CD4-positive, alpha-beta T cell treated with Interleukin-2 at 100 ng/mL for 4 hours (primary cell): ENCODE results near the gene CSH2.
A peak's percentile ranks its signal among the peaks of the same experiment; 100 is the strongest.
"Not testable (repeated sequence)": the region's sequence is repeated elsewhere in the genome, so short reads cannot be mapped to it uniquely, and the experiment has no call there.

ENCODE experiments used
- DNase-seq: peaks from one replicate; pipeline ENCODE4 v3.0.0-alpha.2; 2020; ENCODE audit warnings: low spot score

CSH2 gene

GRCh38 chr17:63854709-63855108 is 18.8 kb downstream of the CSH2 start:
- no peak for DNase-seq

DNA sequence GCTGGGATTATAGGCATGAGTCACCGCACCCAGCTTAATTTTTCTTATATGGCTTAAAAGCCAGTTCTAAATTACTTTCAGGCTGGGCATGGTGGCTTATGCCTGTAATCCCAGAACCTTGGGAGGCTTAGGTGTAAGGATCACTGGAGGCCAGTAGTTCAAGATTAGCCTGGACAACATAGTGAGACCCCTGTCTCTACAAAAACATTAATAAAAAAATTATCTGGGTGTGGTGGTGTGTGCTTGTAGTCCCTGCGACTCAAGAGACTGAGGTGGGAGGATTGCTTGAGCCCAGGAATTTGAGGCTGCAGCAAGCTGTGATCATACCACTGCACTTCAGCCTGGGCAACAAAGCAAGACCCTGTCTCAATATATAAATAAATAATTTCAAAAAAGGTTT is 20.2 kb downstream of the CSH2 start:
- DNase-seq = no peak

DNA sequence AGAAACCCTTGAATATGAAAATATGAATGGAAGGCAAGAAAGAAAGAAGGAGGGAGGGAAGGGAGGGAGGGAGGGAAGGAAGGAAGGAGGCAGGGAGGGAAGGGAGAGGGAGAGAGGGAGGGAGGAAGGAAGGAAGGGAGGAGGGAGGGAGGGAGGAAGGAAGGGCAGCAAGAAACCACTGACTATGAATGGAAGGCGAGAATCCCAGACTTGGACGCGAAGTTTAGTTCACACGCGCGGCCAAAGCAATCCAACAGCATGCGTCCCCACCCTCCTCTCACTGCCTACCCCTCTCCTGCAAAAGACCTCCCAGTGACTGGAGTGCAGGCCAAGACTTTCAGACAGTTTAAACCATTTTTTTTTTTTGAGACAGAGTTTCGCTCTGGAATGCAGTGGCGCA is 23.1 kb downstream of the CSH2 start:
- DNase-seq = no peak

DNA sequence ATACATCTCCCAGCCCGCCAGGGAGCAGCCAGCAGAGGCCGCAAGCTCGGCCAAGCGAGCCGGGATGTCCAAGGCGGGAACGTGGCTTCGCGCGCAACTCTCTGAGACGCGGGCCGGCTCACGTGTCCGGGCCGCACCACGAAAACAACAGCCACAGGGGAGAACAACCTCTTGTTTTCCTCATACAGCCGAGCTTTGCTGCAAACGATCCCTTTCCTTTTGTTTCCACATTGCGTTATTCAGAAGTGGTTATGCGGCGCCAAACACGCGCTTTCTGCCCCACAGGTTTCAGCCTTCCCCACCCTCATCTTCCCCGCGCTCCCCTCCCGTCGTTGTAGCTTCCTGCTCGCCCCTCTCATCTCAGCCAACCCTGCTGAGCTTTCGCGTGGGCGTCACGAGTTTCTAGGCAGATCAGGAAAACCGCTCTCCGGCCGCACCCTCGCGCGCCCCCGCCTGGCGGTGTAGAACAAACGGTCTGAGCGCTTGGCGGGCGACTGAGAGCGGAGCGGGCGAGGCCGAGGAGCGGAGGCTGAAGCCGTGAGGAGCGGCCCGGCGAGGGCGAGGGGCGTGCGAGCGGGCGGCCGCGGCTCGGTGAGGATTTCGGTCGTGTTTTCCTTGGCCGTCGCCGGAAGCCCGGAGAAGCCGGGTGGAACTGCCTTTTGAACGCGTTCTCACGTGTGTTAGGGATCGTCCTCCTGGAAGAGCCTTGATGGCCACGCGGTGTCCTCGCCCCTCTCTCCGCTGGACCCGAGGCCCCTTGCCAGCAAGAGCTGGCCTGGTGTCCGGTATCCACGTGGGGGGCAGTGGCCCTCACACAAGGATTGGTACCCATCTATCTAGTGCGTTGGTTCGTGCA is 24.4 kb downstream of the CSH2 start:
- peak; percentile 94 for DNase-seq

- DNase-seq = no peak
Observed at GRCh38 chr17:63847525-63848249, 25.8 kb downstream of the CSH2 start.

GRCh38 chr17:63845509-63845908 is 28.0 kb downstream of the CSH2 start:
- no peak for DNase-seq

DNA sequence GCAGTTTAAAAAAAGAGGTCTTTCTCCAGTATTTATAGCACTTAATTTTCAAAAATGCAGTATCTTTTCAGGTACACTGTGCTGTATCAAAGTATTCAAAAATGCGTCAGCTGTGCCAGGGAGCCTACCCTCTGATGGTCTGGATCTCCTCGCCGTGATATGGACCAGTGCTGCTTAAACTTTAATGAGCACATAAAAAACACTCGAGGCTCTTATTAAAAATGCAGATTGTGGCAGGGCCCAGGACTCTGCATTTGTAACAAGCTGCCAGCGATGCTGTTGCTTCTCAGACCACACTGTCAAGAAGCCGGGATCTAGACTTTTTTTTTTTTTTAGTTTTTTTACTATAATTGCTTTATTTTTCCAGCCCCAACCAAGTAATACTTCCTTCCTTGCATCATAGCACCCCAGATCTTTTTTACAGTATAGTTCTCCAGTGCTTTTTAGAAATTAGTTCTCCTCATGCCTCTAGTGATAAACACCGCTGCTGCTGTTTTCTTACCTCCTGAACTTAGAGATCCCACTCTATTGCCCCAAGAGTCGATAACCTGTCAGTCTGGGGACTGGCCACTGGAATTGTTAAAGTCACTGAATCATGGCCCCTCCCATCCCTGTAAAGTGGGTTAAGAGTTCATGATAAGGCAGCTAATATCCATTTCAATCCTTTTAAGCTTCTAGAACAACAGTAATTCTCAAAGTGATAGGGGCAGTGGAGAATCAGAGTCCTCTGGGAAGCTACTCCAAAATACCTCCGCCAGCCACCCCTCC is 29.4 kb downstream of the CSH2 start:
- no peak for DNase-seq

- DNase-seq = not testable (repeated sequence)
Observed at GRCh38 chr17:63843387-63843888, 30.0 kb downstream of the CSH2 start.

DNA sequence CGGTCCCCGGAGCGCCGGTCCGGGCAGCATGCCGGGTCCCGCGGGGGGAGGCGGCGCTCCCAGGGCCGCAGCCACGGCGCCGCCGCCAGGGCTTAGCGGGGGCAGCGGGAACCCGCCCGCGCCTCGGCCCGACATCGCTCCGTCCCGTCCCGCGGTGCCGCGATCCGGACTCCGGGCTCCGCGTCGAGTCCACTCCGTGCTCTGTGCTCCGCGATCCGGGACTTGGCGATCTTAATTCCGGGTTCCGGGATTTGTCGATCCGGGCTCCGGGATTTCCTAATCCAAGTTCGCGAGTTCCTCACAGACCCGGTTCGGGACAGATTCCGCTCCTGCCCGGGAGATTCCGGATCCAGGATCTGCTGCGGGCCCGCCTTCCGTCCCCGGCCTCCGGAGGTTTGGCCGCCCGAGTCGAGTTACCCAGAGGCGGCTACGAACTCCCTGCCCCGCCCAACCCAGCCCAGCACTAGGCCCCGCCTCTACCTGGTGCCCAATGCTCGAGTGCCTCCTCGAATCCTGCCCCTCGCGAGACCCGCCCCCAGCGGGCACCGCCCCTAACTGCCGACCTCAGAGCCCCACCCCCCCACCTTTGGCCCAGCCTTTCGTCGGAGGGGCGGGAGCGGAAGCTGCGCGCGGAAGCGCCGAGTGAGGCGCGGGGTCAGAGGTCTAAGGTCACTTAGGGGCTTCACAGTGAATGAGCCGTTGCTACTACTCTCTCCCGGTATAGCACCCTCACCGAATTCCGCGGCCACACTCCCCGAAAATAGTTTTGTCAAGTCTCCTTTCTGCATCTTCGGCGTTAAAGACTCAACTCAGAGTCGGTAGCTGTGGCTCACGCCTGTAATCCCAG is 30.7 kb downstream of the CSH2 start, which contains the start of gene SMARCD2:
TSS of gene SMARCD2 (minus strand) at position 146 of the 847 bp plus-strand sequence. CDS start at position 135, 11 bp downstream.
- DNase-seq = peak; percentile 99

GRCh38 chr17:63842173-63842539 is 31.3 kb downstream of the CSH2 start:
- no peak for DNase-seq

GRCh38 chr17:63841350-63842172 is 31.9 kb downstream of the CSH2 start:
- DNase-seq = no peak

- DNase-seq = no peak
Observed at GRCh38 chr17:63840591-63841349, 32.7 kb downstream of the CSH2 start.

- no peak for DNase-seq
Observed at GRCh38 chr17:63838631-63839171, 34.8 kb downstream of the CSH2 start.

GRCh38 chr17:63837962-63838600 is 35.4 kb downstream of the CSH2 start:
- DNase-seq = no peak

DNA sequence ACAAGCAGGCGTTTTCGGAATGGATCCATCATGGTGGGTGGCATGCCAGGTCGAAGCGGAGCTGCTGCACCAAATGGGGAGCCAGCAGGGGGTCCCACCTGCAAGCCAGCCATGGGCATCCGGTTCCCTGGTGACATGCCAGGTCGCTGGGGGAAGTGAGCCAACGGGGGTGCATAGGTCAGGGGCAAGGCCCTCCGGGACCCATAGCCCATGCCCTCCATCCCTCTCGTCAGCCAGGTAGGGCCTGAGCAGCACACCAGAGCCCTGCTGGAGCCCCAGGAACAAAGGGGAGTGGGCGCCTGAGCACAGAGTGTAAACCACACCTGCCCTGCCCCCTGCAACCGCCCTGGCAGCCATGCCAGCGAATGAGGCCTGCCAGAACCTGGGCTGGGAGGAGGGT is 36.0 kb downstream of the CSH2 start:
- no peak for DNase-seq

- DNase-seq = no peak
Observed at GRCh38 chr17:63836811-63837210, 36.7 kb downstream of the CSH2 start.

DNA sequence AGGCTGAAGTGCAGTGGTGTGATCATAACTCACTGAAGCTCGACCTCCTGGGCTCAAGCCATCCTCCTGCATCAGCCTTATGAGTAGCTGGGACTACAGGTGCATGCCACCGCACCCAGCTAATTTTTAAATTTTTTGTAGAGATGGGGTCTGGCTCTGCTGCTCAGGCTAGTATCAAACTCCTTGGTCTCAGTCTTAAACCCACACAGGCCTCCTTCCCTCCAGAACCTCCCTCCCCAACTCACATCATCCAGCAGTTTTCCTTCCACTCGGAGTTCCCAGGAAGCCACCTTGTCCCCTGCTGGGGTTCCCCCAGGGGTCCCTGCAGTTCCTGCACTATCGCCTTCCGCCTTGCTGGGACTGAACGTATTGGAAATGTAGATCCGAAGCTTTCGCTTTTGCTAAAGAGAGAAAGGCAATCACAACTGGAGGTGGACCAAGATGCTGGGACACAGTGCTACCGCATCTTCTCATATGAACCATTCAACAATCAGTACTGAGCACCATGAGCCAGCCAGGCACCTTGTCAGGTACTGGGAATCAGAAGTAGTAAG is 38.2 kb downstream of the CSH2 start:
- DNase-seq = no peak

DNA sequence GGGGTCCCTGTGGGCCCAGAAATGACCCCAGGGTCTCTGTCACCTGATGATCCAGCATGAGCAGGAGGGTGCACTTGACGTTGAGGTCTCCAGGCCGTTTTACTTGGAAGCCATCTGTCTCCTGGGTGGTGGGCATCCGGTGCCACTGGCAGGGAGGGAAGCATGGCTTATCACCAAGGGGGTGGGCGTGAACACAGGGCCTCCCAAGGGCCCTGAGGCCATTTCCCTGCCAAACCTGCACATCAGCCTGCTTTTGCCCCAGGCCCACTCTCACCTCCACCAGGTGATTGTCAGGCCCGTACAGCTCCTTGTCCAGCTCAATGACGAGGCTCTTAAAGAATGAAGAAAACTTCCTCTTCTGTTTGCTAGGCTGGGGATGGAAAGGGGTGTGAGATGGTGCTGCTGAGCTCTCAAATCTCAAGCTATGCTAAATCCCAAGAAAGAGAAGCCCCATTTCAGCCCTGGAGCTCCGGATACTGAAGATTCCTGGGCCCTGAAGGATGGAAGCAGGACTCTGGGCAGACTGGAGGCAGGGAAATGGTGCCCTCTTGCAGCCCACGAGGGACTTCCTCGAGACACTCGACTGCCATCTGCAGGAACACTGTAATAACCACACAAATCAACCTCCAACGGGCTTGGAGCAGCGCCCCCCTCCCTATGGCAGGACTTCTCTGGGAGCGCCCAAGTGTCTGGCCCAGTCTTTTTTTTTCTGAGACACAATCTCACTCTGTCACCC is 38.9 kb downstream of the CSH2 start:
- DNase-seq = peak; percentile 72
